HEK293 (cell line): ENCODE measurements around the gene WDR73.

ENCODE experiments used
- CTCF ChIA-PET: fragments of 350-600 bp; formaldehyde crosslinking; extraction: SDS; loops from one replicate; lab custom pipeline; 2021; ENCODE audit warnings: antibody characterized with exemption; lab: Yijun Ruan, JAX
- POLR2A ChIA-PET: fragments of 300-600 bp; formaldehyde crosslinking; extraction: SDS; loops from one replicate; lab custom pipeline; 2020; ENCODE audit warnings: antibody characterized with exemption, inconsistent platforms; lab: Yijun Ruan, JAX
- H3K27ac ChIP-seq: fragments of 200-500 bp; sonication (Bioruptor generic); 2 replicates; pipeline ENCODE4 v1.5.1; 2014; ENCODE audit warnings: low read depth, low read length, control low read depth, inconsistent platforms; ENCODE audit errors: extremely low read depth
- H3K36me3 ChIP-seq, 2 experiments: fragments of 200-500 bp in 1 of 2; sonication (Bioruptor generic) in 1 of 2; 1 replicate in 1 of 2; 2 replicates in 1 of 2; pipeline ENCODE4 v1.5.1; 2014 to 2017; ENCODE audit warnings: inconsistent platforms in 2 of 2, low read length in 2 of 2; ENCODE audit not compliant: control insufficient read depth in 2 of 2, insufficient read depth in 1 of 2
- H3K4me1 ChIP-seq: fragments of 200-500 bp; sonication (Bioruptor generic); 2 replicates; pipeline ENCODE4 v1.5.1; 2014; ENCODE audit warnings: mild to moderate bottlenecking, low read length, inconsistent platforms; ENCODE audit not compliant: control insufficient read depth, insufficient read depth
- H3K4me3 ChIP-seq: 2 replicates; pipeline ENCODE4 v1.5.1; 2011; ENCODE audit warnings: low read depth, mild to moderate bottlenecking, control low read depth, low read length, moderate library complexity
- H3K9me3 ChIP-seq: fragments of 200-500 bp; sonication (Bioruptor generic); 2 replicates; pipeline ENCODE4 v1.5.1; 2014; ENCODE audit warnings: low read depth, low read length, inconsistent platforms; ENCODE audit not compliant: control insufficient read depth, insufficient read depth
- EGR2 ChIP-seq: fragments of 450-650 bp; formaldehyde crosslinking; IDR thresholded peaks from 2 replicates; pipeline ENCODE4 v1.5.1; 2016; ENCODE audit warnings: low read depth, missing biosample characterization, missing genetic modification characterization
- IKZF3 ChIP-seq: fragments of 450-650 bp; IDR thresholded peaks from 2 replicates; pipeline ENCODE4 v1.5.0; 2018; ENCODE audit warnings: missing biosample characterization, mild to moderate bottlenecking, missing genetic modification characterization, moderate library complexity
- KLF9 ChIP-seq: fragments of 450-650 bp; formaldehyde crosslinking; IDR thresholded peaks from 2 replicates; pipeline ENCODE4 v1.5.1; 2016; ENCODE audit warnings: missing biosample characterization, missing genetic modification characterization, low read depth
- MZF1 ChIP-seq: fragments of 450-650 bp; formaldehyde crosslinking; IDR thresholded peaks from 2 replicates; pipeline ENCODE4 v1.5.1; 2017; ENCODE audit warnings: missing biosample characterization, missing genetic modification characterization, borderline replicate concordance
- PATZ1 ChIP-seq: fragments of 450-650 bp; formaldehyde crosslinking; IDR thresholded peaks from 2 replicates; pipeline ENCODE4 v1.5.1; 2016; ENCODE audit warnings: missing biosample characterization, missing genetic modification characterization
- RBAK ChIP-seq: fragments of 450-650 bp; formaldehyde crosslinking; IDR thresholded peaks from 2 replicates; pipeline ENCODE4 v1.5.1; 2016; ENCODE audit warnings: missing biosample characterization, missing genetic modification characterization
- WT1 ChIP-seq: fragments of 450-650 bp; formaldehyde crosslinking; IDR thresholded peaks from 2 replicates; pipeline ENCODE4 v1.5.1; 2016; ENCODE audit warnings: missing biosample characterization, missing genetic modification characterization
- YY1 ChIP-seq: fragments of 450-650 bp; formaldehyde crosslinking; IDR thresholded peaks from 2 replicates; pipeline ENCODE4 v1.5.1; 2018; ENCODE audit warnings: missing biosample characterization, missing genetic modification characterization
- ZBTB17 ChIP-seq: fragments of 450-650 bp; formaldehyde crosslinking; IDR thresholded peaks from 2 replicates; pipeline ENCODE4 v1.5.1; 2016; ENCODE audit warnings: missing biosample characterization, missing genetic modification characterization
- ZBTB20 ChIP-seq: fragments of 450-650 bp; formaldehyde crosslinking; IDR thresholded peaks from 2 replicates; pipeline ENCODE4 v1.5.1; 2016; ENCODE audit warnings: missing biosample characterization, missing genetic modification characterization
- ZBTB49 ChIP-seq: fragments of 450-650 bp; formaldehyde crosslinking; IDR thresholded peaks from 2 replicates; pipeline ENCODE4 v1.5.1; 2016; ENCODE audit warnings: missing biosample characterization, missing genetic modification characterization, low read depth
- ZBTB6 ChIP-seq: fragments of 450-650 bp; formaldehyde crosslinking; IDR thresholded peaks from 2 replicates; pipeline ENCODE4 v1.5.1; 2017; ENCODE audit warnings: missing biosample characterization, missing genetic modification characterization
- ZFHX2 ChIP-seq: fragments of 450-650 bp; formaldehyde crosslinking; conservative IDR thresholded peaks from 2 replicates; pipeline ENCODE4 v1.5.1; 2016; ENCODE audit warnings: missing biosample characterization, missing genetic modification characterization
- ZFP3 ChIP-seq: fragments of 450-650 bp; formaldehyde crosslinking; IDR thresholded peaks from 2 replicates; pipeline ENCODE4 v1.5.1; 2016; ENCODE audit warnings: low read depth, missing biosample characterization, missing genetic modification characterization
- ZNF175 ChIP-seq: fragments of 450-650 bp; formaldehyde crosslinking; IDR thresholded peaks from 2 replicates; pipeline ENCODE4 v1.5.1; 2016; ENCODE audit warnings: missing biosample characterization, missing genetic modification characterization
- ZNF341 ChIP-seq: fragments of 450-650 bp; formaldehyde crosslinking; IDR thresholded peaks from 2 replicates; pipeline ENCODE4; 2016; ENCODE audit warnings: low read depth, missing biosample characterization, missing genetic modification characterization
- ZNF433 ChIP-seq: fragments of 450-650 bp; formaldehyde crosslinking; IDR thresholded peaks from 2 replicates; pipeline ENCODE4 v1.5.1; 2016; ENCODE audit warnings: missing biosample characterization, missing genetic modification characterization, low read depth
- ZNF624 ChIP-seq: fragments of 450-650 bp; formaldehyde crosslinking; IDR thresholded peaks from 2 replicates; pipeline ENCODE4 v1.5.1; 2017; ENCODE audit warnings: missing biosample characterization, missing genetic modification characterization
- ZNF629 ChIP-seq: fragments of 450-650 bp; formaldehyde crosslinking; IDR thresholded peaks from 2 replicates; pipeline ENCODE4 v1.5.1; 2017; ENCODE audit warnings: missing biosample characterization, missing genetic modification characterization
- ZNF658 ChIP-seq: fragments of 450-650 bp; formaldehyde crosslinking; IDR thresholded peaks from 2 replicates; pipeline ENCODE4; 2016; ENCODE audit warnings: missing biosample characterization, missing genetic modification characterization
- ZSCAN16 ChIP-seq: fragments of 450-650 bp; formaldehyde crosslinking; IDR thresholded peaks from 2 replicates; pipeline ENCODE4 v1.5.1; 2016; ENCODE audit warnings: missing biosample characterization, missing genetic modification characterization
- ZSCAN30 ChIP-seq: fragments of 450-650 bp; IDR thresholded peaks from 2 replicates; pipeline ENCODE4 v1.5.1; 2018; ENCODE audit warnings: missing biosample characterization, mild to moderate bottlenecking, missing genetic modification characterization, moderate library complexity
- ZSCAN4 ChIP-seq: fragments of 450-650 bp; formaldehyde crosslinking; IDR thresholded peaks from 2 replicates; pipeline ENCODE4 v1.5.1; 2017; ENCODE audit warnings: missing biosample characterization, missing genetic modification characterization
- TF ChIP-seq, protein P1 (sequence below): fragments of 450-650 bp; IDR thresholded peaks from 2 replicates; pipeline ENCODE4 v1.5.1; 2018; ENCODE audit warnings: missing biosample characterization, missing genetic modification characterization
- TF ChIP-seq, protein P2 (sequence below): fragments of 450-650 bp; formaldehyde crosslinking; IDR thresholded peaks from 2 replicates; pipeline ENCODE4 v1.5.1; 2016; ENCODE audit warnings: missing biosample characterization, missing genetic modification characterization

Gene WDR73

DNA sequence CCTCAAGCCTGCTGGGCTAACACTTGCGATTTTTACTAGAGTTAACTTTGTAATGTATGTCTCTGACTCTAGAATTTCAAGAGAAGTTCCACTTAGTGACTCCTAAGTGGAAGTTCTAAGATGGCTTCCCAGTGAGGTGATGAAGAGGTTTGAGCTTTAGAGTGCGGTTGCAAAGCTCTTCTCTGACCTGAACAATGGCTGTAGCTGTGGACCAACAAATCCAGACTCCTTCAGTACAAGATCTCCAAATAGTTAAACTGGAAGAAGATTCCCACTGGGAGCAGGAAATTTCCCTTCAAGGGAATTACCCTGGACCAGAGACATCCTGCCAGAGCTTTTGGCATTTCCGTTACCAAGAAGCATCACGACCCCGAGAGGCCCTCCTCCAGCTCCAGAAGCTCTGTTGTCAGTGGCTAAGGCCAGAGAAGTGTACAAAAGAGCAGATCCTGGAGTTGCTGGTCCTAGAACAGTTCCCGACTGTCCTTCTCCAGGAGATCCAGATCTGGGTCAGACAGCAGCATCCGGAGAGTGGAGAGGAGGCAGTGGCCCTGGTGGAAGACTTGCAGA is 22.3 kb downstream of the WDR73 start:
- no peaks in the 10 kb centered on the region for H3K9me3 ChIP-seq
- H3K27ac ChIP-seq = peak overlapping the region; percentile 46
- POLR2A ChIA-PET = interaction anchor here (0.8 to 3.4 kb wide), 11 partner anchors 11 to 307 kb away, joined by 3 to 29 read pairs (median 8); partner anchors contain the start of genes NMB, SEC11A, WDR73 and ZSCAN2
- peaks cover 11 to 12% of the 10 kb centered on the region in 2 experiments for H3K36me3 ChIP-seq
- peaks cover 4% of the 10 kb centered on the region for H3K4me1 ChIP-seq
- CTCF ChIA-PET = interaction anchor here (0.5 to 2.7 kb wide), 6 partner anchors 11 to 296 kb away, joined by 3 to 29 read pairs (median 6); partner anchors contain the start of gene ZSCAN2
- TF ChIP-seq, protein P1, sequence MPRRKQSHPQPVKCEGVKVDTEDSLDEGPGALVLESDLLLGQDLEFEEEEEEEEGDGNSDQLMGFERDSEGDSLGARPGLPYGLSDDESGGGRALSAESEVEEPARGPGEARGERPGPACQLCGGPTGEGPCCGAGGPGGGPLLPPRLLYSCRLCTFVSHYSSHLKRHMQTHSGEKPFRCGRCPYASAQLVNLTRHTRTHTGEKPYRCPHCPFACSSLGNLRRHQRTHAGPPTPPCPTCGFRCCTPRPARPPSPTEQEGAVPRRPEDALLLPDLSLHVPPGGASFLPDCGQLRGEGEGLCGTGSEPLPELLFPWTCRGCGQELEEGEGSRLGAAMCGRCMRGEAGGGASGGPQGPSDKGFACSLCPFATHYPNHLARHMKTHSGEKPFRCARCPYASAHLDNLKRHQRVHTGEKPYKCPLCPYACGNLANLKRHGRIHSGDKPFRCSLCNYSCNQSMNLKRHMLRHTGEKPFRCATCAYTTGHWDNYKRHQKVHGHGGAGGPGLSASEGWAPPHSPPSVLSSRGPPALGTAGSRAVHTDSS (tag by site-specific recombination) = peak; percentile 57
- TF ChIP-seq IKZF3 (tag by site-specific recombination) (peak; percentile 66), ZFHX2 (tag by site-specific recombination) (no peak), ZSCAN30 (no peak), ZBTB20 (tag by site-specific recombination) (0 out of 2 replicates have a peak, but pooled peaks have one; percentile 8), ZNF175 (tag by site-specific recombination) (no peak), KLF9 (tag by site-specific recombination) (no peak), MZF1 (tag by site-specific recombination) (no peak), EGR2 (tag by site-specific recombination) (no peak), YY1 (tag by site-specific recombination) (no peak), ZBTB6 (peak; percentile 62; the same call in 1 of the 2 replicates), ZSCAN16 (tag by site-specific recombination) (peak; percentile 66; the same call in 1 of the 2 replicates)
- peak overlapping the region; percentile 61 for H3K4me3 ChIP-seq

DNA sequence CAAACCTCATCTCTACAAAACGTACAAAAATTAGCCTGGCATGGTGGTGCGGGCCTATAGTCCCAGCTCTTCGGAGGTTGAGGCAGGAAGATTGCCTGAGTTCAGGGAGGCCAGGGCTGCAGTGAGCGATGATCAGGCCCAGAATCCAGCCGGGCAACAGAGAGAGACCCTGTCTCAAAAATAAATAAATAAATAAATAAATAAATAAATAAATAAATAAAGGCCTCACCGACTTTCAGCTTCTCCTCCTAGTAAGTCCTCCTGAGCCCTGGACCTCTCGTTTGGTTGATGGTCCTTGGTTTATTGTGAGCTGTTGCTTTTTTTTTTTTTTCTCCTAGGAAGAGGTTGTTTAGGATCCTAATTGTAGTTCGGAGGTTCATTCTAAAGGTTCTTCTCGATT is 25.1 kb downstream of the WDR73 start:
- ChIA-PET CTCF (interaction anchor here (0.6 to 1.5 kb wide), 5 partner anchors 9 to 83 kb away, joined by 3 to 4 read pairs (median 3); no protein-coding TSS in a partner anchor), POLR2A (no interaction called here)
- Histone ChIP-seq H3K4me3 (no peak overlapping the region), H3K36me3 (no peaks in the 10 kb centered on the region), H3K4me1 (peaks cover 4% of the 10 kb centered on the region), H3K9me3 (no peaks in the 10 kb centered on the region), H3K27ac (no peak overlapping the region)
- TF ChIP-seq PATZ1 (tag by site-specific recombination) (no peak), ZFP3 (tag by site-specific recombination) (no peak), ZNF341 (tag by site-specific recombination) (peak; percentile 41; the same call in 1 of the 2 replicates), ZNF658 (tag by site-specific recombination) (no peak), RBAK (tag by site-specific recombination) (0 out of 2 replicates have a peak, but pooled peaks have one; percentile 55), WT1 (tag by site-specific recombination) (no peak), ZNF433 (tag by site-specific recombination) (peak; percentile 75; the same call in 1 of the 2 replicates), ZNF629 (peak; percentile 64), ZSCAN4 (tag by site-specific recombination) (no peak), ZBTB17 (tag by site-specific recombination) (no peak), ZBTB49 (tag by site-specific recombination) (no peak), ZNF624 (tag by site-specific recombination) (no peak), ZBTB20 (tag by site-specific recombination) (no peak)
- TF ChIP-seq, protein P2, sequence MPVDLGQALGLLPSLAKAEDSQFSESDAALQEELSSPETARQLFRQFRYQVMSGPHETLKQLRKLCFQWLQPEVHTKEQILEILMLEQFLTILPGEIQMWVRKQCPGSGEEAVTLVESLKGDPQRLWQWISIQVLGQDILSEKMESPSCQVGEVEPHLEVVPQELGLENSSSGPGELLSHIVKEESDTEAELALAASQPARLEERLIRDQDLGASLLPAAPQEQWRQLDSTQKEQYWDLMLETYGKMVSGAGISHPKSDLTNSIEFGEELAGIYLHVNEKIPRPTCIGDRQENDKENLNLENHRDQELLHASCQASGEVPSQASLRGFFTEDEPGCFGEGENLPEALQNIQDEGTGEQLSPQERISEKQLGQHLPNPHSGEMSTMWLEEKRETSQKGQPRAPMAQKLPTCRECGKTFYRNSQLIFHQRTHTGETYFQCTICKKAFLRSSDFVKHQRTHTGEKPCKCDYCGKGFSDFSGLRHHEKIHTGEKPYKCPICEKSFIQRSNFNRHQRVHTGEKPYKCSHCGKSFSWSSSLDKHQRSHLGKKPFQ (tag by site-specific recombination) = no peak
